HCT116 (cell line): ENCODE measurements around the gene SNN. TPM values are rescaled to one million over a fixed set of nuclear protein-coding genes. Genes with fewer than 3 reads are reported as not detected.

ENCODE experiments used
- ATAC-seq: fragments of 200-7000 bp; cut with Tn5 transposase; 2 replicates; pipeline ENCODE4 v1.9.1; 2020; ENCODE audit warnings: mild to moderate bottlenecking, moderate library complexity
- BruUV-seq: library from RNA; stranded (reverse); fragments of 400-500 nt; replicated peaks from 2 replicates; lab custom pipeline; 2021; lab: Mats Ljungman, UMichigan
- CTCF ChIA-PET: fragments of 300-600 bp; sonication (Branson Sonifier 250); formaldehyde crosslinking; loops from one replicate; lab custom pipeline; 2021; ENCODE audit warnings: antibody characterized with exemption; lab: Charles Lee
- POLR2A ChIA-PET: fragments of 300-600, 350-600 bp; sonication (Branson Sonifier 250); formaldehyde crosslinking; loops from one replicate; lab custom pipeline; 2021; ENCODE audit warnings: antibody characterized with exemption; lab: Charles Lee
- RAD21 ChIA-PET, 2 experiments: fragments of 300-600 bp; sonication (Branson Sonifier 250); formaldehyde crosslinking; loops; one replicate each; lab custom pipeline; 2023; ENCODE audit warnings: low total read pairs in 2 of 2; ENCODE audit not compliant: uncharacterized antibody in 2 of 2, unreplicated experiment in 2 of 2, low non-redundant PET in 1 of 2; lab: Charles Lee
- DNase-seq: peaks from one replicate; pipeline ENCODE4 v3.0.0-alpha.2; 2010; ENCODE audit warnings: low read depth, low spot score
- H2AFZ ChIP-seq: fragments of 200-600 bp; shearing (Covaris generic), sonication (generic); 2 replicates; pipeline ENCODE4 v1.6.1; 2017; ENCODE audit warnings: low read depth, mixed run types, mixed read lengths, antibody characterized with exemption, low read length; ENCODE audit not compliant: poor library complexity, severe bottlenecking
- H3K27ac ChIP-seq: 2 replicates; pipeline ENCODE4 v1.5.1; 2012; ENCODE audit warnings: low read depth, low read length
- H3K27me3 ChIP-seq: fragments of 200-600 bp; sonication (generic); 2 replicates; pipeline ENCODE4 v1.6.1; 2016; ENCODE audit warnings: mixed run types, low read length, mixed read lengths; ENCODE audit not compliant: insufficient read depth
- H3K36me3 ChIP-seq, 2 experiments: fragments of 200-500 bp in 1 of 2; fragments of 200-600 bp in 1 of 2; sonication (Bioruptor generic) in 1 of 2; sonication (generic) in 1 of 2; 2 replicates each; pipeline versions ENCODE4 v1.5.1 to v1.6.1; 2014 to 2016; ENCODE audit warnings: low read length in 2 of 2, inconsistent platforms in 1 of 2, mixed read lengths in 1 of 2, mixed run types in 1 of 2; ENCODE audit not compliant: insufficient read depth in 2 of 2, control insufficient read depth in 1 of 2
- H3K4me1 ChIP-seq, 2 experiments: fragments of 200-600 bp in 1 of 2; sonication (generic) in 1 of 2; 2 replicates each; pipeline versions ENCODE4 v1.5.1 to v1.6.1; 2012 to 2017; ENCODE audit warnings: low read length in 2 of 2, inconsistent platforms in 1 of 2, mild to moderate bottlenecking in 1 of 2, mixed read lengths in 1 of 2, mixed run types in 1 of 2, moderate library complexity in 1 of 2; ENCODE audit not compliant: insufficient read depth in 2 of 2, control insufficient read depth in 1 of 2
- H3K4me2 ChIP-seq: fragments of 200-600 bp; sonication (generic); 2 replicates; pipeline ENCODE4 v1.6.1; 2017; ENCODE audit warnings: mixed run types, low read length, mixed read lengths
- H3K4me3 ChIP-seq, 2 experiments: fragments of 200-600 bp in 1 of 2; sonication (generic) in 1 of 2; replicated peaks in 1 of 2; 2 replicates each; pipeline ENCODE4 v1.5.1; 2011 to 2016; ENCODE audit warnings: low read length in 2 of 2, control low read depth in 1 of 2, low read depth in 1 of 2, mild to moderate bottlenecking in 1 of 2, mixed read lengths in 1 of 2, mixed run types in 1 of 2
- H3K79me2 ChIP-seq: fragments of 200-600 bp; sonication (generic); 2 replicates; pipeline ENCODE4 v1.6.1; 2017; ENCODE audit warnings: mild to moderate bottlenecking, mixed run types, low read length, moderate library complexity, mixed read lengths; ENCODE audit not compliant: insufficient read depth
- H3K9ac ChIP-seq: fragments of 200-600 bp; sonication (generic); 2 replicates; pipeline ENCODE4 v1.6.1; 2016; ENCODE audit warnings: low read length, mixed read lengths
- H3K9me2 ChIP-seq: fragments of 200-600 bp; sonication (generic), shearing (Covaris generic); 2 replicates; pipeline ENCODE4 v1.6.1; 2017; ENCODE audit warnings: mixed run types, mild to moderate bottlenecking, moderate library complexity; ENCODE audit not compliant: insufficient read depth
- H3K9me3 ChIP-seq, 2 experiments: fragments of 200-500 bp in 1 of 2; fragments of 200-600 bp in 1 of 2; sonication (Bioruptor generic) in 1 of 2; sonication (generic) in 1 of 2; 2 replicates each; pipeline ENCODE4 v1.6.1; 2014 to 2017; ENCODE audit warnings: low read length in 2 of 2, mixed read lengths in 2 of 2, inconsistent platforms in 1 of 2, low read depth in 1 of 2, mild to moderate bottlenecking in 1 of 2, mixed run types in 1 of 2, moderate library complexity in 1 of 2; ENCODE audit not compliant: control insufficient read depth in 1 of 2, insufficient read depth in 1 of 2
- H4K20me1 ChIP-seq: fragments of 200-600 bp; sonication (generic), shearing (Covaris generic); 2 replicates; pipeline ENCODE4 v1.6.1; 2017; ENCODE audit warnings: mixed run types, mild to moderate bottlenecking, moderate library complexity; ENCODE audit not compliant: insufficient read depth
- CBX3 ChIP-seq: IDR thresholded peaks from 2 replicates; pipeline ENCODE4 v1.6.1; 2012; ENCODE audit warnings: low read depth
- CEBPB ChIP-seq: IDR thresholded peaks from 2 replicates; pipeline ENCODE4 v1.6.1; 2012; ENCODE audit warnings: low read depth
- EZH2phosphoT487 ChIP-seq: fragments of 200-600 bp; IDR thresholded peaks from 2 replicates; pipeline ENCODE4 v1.6.1; 2018; ENCODE audit warnings: antibody characterized with exemption, borderline replicate concordance
- MAX ChIP-seq: IDR thresholded peaks from 2 replicates; pipeline ENCODE4 v1.6.1; 2012
- REST ChIP-seq: IDR thresholded peaks from 2 replicates; pipeline ENCODE4 v1.6.1; 2012; ENCODE audit warnings: low read depth
- ZFX ChIP-seq: fragments of 450-650 bp; IDR thresholded peaks from 2 replicates; pipeline ENCODE4 v1.6.1; 2017
- ZNF274 ChIP-seq: fragments of 200-500 bp; sonication (Bioruptor generic); IDR thresholded peaks from 2 replicates; pipeline ENCODE4 v1.6.1; 2014; ENCODE audit warnings: mild to moderate bottlenecking, low read depth, low read length, inconsistent platforms
- intact Hi-C: fragments of 100-400 bp; cut with micrococcal nuclease; formaldehyde crosslinking; loops from 2 replicates; pipeline ENCODE4 v1.10.0; 2022
- total RNA-seq: library from RNA; stranded (reverse); gene quantifications from one replicate; pipeline ENCODE4 v1.2.1, GENCODE V29; 2021; ENCODE audit not compliant: unreplicated experiment
- TF ChIP-seq, protein P1 (sequence below): IDR thresholded peaks from 2 replicates; pipeline ENCODE4 v1.6.1; 2011; ENCODE audit warnings: mild to moderate bottlenecking, low read length, moderate library complexity; ENCODE audit not compliant: insufficient replicate concordance; ENCODE audit errors: extremely low read depth
- TF ChIP-seq, protein P2 (sequence below): IDR thresholded peaks from 2 replicates; pipeline ENCODE4 v1.6.1; 2012

The SNN gene
- total RNA-seq, 1 experiment from 2014 or later = 12.2 TPM

- TF ChIP-seq, protein P1, sequence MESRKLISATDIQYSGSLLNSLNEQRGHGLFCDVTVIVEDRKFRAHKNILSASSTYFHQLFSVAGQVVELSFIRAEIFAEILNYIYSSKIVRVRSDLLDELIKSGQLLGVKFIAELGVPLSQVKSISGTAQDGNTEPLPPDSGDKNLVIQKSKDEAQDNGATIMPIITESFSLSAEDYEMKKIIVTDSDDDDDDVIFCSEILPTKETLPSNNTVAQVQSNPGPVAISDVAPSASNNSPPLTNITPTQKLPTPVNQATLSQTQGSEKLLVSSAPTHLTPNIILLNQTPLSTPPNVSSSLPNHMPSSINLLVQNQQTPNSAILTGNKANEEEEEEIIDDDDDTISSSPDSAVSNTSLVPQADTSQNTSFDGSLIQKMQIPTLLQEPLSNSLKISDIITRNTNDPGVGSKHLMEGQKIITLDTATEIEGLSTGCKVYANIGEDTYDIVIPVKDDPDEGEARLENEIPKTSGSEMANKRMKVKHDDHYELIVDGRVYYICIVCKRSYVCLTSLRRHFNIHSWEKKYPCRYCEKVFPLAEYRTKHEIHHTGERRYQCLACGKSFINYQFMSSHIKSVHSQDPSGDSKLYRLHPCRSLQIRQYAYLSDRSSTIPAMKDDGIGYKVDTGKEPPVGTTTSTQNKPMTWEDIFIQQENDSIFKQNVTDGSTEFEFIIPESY = no peak
These were observed 7.7 kb upstream of the SNN start (continued) for GRCh38 chr16:11660565-11660964.

- H3K4me3 ChIP-seq = no peak overlapping the region
- no peak overlapping the region for H3K4me2 ChIP-seq
- no peak overlapping the region for H2AFZ ChIP-seq
- H3K9ac ChIP-seq = no peak overlapping the region
- RAD21 ChIA-PET = no interaction called here
- POLR2A ChIA-PET = no interaction called here
- no peaks in the 10 kb centered on the region for H3K27me3 ChIP-seq
- no peak for ATAC-seq
- no peaks in the 10 kb centered on the region for H3K9me3 ChIP-seq
- TF ChIP-seq, protein P1 = no peak
- TF ChIP-seq, all 23 proteins: peak for 0
- H3K79me2 ChIP-seq = no peaks in the 10 kb centered on the region
- H3K9me2 ChIP-seq = no peaks in the 10 kb centered on the region
- DNase-seq = no peak
- intact Hi-C loops = no loop called here
- BruUV-seq = no TSS peak
- no peaks in the 10 kb centered on the region for H3K36me3 ChIP-seq
- CTCF ChIA-PET = interaction anchor here (1.1 kb wide), 1 partner anchor 291 kb away, joined by 3 read pairs; no protein-coding TSS in a partner anchor
- H3K4me1 ChIP-seq = peaks cover 3 to 10% of the 10 kb centered on the region in 2 experiments
- no peak overlapping the region for H3K27ac ChIP-seq
- no peaks in the 10 kb centered on the region for H4K20me1 ChIP-seq
These were observed 5.7 kb upstream of the SNN start for GRCh38 chr16:11662582-11662981.

- H3K4me2 ChIP-seq = no peak overlapping the region
- no peak for ATAC-seq
- no peaks in the 10 kb centered on the region for H4K20me1 ChIP-seq
- peaks cover 10 to 27% of the 10 kb centered on the region in 2 experiments; a peak in 3 of 4 replicates for H3K4me1 ChIP-seq
- no peak overlapping the region for H3K4me3 ChIP-seq
- POLR2A ChIA-PET = no interaction called here
- CTCF ChIA-PET = no interaction called here
- no peaks in the 10 kb centered on the region for H3K9me3 ChIP-seq
- H3K36me3 ChIP-seq = no peaks in the 10 kb centered on the region
- RAD21 ChIA-PET = no interaction called here
- no peak for DNase-seq
- no peak overlapping the region for H2AFZ ChIP-seq
- H3K9ac ChIP-seq = no peak overlapping the region
- H3K9me2 ChIP-seq = no peaks in the 10 kb centered on the region
- intact Hi-C loops = no loop called here
- BruUV-seq = no TSS peak
- H3K27me3 ChIP-seq = no peaks in the 10 kb centered on the region
- no peaks in the 10 kb centered on the region for H3K79me2 ChIP-seq
- H3K27ac ChIP-seq = no peak overlapping the region
- TF ChIP-seq EZH2phosphoT487 (no peak), REST (no peak), CBX3 (no peak), ZFX (no peak), MAX (no peak), ZNF274 (no peak), CEBPB (no peak)
- TF ChIP-seq, protein P2, sequence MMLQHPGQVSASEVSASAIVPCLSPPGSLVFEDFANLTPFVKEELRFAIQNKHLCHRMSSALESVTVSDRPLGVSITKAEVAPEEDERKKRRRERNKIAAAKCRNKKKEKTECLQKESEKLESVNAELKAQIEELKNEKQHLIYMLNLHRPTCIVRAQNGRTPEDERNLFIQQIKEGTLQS = no peak
These were observed 3.2 kb upstream of the SNN start for GRCh38 chr16:11665071-11665491.
